Ovary (tissue), 10 donors: ENCODE measurements around the gene RSRC1. TPM values are rescaled to one million over a fixed set of nuclear protein-coding genes. Genes with fewer than 3 reads are reported as not detected.
"Not testable (repeated sequence)": the region's sequence is repeated elsewhere in the genome, so short reads cannot be mapped to it uniquely, and the experiment has no call there.

ENCODE experiments used
- DNase-seq, 5 donors: peaks; one replicate each; pipeline ENCODE4 v3.0.0-alpha.2; 2019 to 2020
- H3K27ac ChIP-seq, 2 donors: fragments of 200-600 bp; one replicate each; pipeline versions ENCODE4 v1.5.1 to v1.8.0; 2019 to 2022
- H3K27me3 ChIP-seq: fragments of 200-600 bp; one replicate; pipeline ENCODE4 v1.8.0; 2022
- H3K36me3 ChIP-seq: fragments of 200-600 bp; sonication (generic); one replicate; pipeline ENCODE4 v1.5.1; 2019
- H3K4me1 ChIP-seq: one replicate; pipeline ENCODE4 v1.8.1; 2013; ENCODE audit warnings: mild to moderate bottlenecking, moderate library complexity; ENCODE audit not compliant: insufficient read depth
- H3K4me3 ChIP-seq: fragments of 200-600 bp; sonication (generic); one replicate; pipeline ENCODE4 v1.5.1; 2017
- H3K9me3 ChIP-seq, 2 donors: fragments of 200-600 bp in 1 of 2; sonication (generic) in 1 of 2; one replicate each; pipeline versions ENCODE4 v1.5.1 to v1.8.1; 2013 to 2019; ENCODE audit warnings: mild to moderate bottlenecking in 1 of 2, moderate library complexity in 1 of 2
- CTCF ChIP-seq, 3 donors: fragments of 450-650 bp in 2 of 3; fragments of 200-600 bp in 1 of 3; IDR thresholded peaks; one replicate each; pipeline versions ENCODE4 v1.5.1 to v1.8.0; 2016 to 2022; ENCODE audit warnings: antibody characterized with exemption in 3 of 3, mild to moderate bottlenecking in 1 of 3
- EP300 ChIP-seq: sonication (generic); formaldehyde crosslinking; IDR thresholded peaks from one replicate; pipeline ENCODE4 v1.6.1; 2017; ENCODE audit warnings: antibody characterized with exemption
- POLR2A ChIP-seq: fragments of 450-650 bp; IDR thresholded peaks from one replicate; pipeline ENCODE4 v1.6.1; 2017; ENCODE audit warnings: antibody characterized with exemption, mild to moderate bottlenecking, moderate library complexity
- WGBS, 3 donors: extraction: QIAGEN DNeasy Blood & Tissue Kit in 1 of 3; methylation state at CpG; one replicate each; pipeline versions ENCODE4 v1.1.5 to v1.1.7; 2013 to 2017; 5-methylcytosine and 5-hydroxymethylcytosine counted together
- intact Hi-C, 4 donors: fragments of 100-400 bp; cut with DNase I; formaldehyde crosslinking; loops; one replicate each; pipeline versions ENCODE4 v1.11.0 to v1.15.1; 2022 to 2023
- long read RNA-seq, 3 donors: library from polyadenylated mRNA in 2 of 3; unstranded in 2 of 3; transcript quantifications; one replicate each; pipeline ENCODE4 v2.0.0 and lab custom pipeline, GENCODE V29; 2021 to 2026
- polyA plus RNA-seq, 2 donors: library from polyadenylated mRNA; stranded (reverse); fragments of 200-250 nt in 1 of 2; fragments of 350-450 nt in 1 of 2; fragmentation: Illumina TruSeq in 1 of 2; extraction: RNeasy Lipid Tissue Mini Kit (QIAGEN cat#74804) in 1 of 2; gene quantifications; one replicate each; pipeline ENCODE4 v1.2.3, GENCODE V29; 2013 to 2014
- total RNA-seq, 7 donors: library from RNA; depleted of rRNA in 2 of 7; stranded (reverse); fragments of >200 nt in 2 of 7; fragmentation: NEBNext Ultra II Directional in 3 of 7; extraction: Animal tissue kit (Norgen Biotek cat#: 25700) in 3 of 7; gene quantifications; one replicate each; pipeline versions ENCODE4 v1.1.0 to v1.2.4, GENCODE V29; 2016 to 2023
- donor health status: DM: no; HTN: no; CAD: no; lungs with moderate emphysema.
- donor health status: DM: no; HTN: no; CAD: no.
- donor health status: Bipolar disorder and iron deficiency.
- donor health status: DM: yes; HTN: yes; CAD: no.
- donor health status: DM: no; HTN: no; CAD: no.
- donor health status: DM: yes; HTN: yes; CAD: no.

RSRC1 gene
- 10 to 100 TPM; 30.2 to 45.1 (median 34.8) TPM for total RNA-seq
- polyA plus RNA-seq: 10 to 100 TPM; 13.4 to 23.8 TPM
- long read RNA-seq, donor 1, transcript RSRC1-201 (10 exons, 1,727 nt): major isoform, 5 of 12 reads
- long read RNA-seq, donor 1, partial matches to known transcripts: 3 of 12 reads
- long read RNA-seq, donor 1, other reads (novel, unspliced or antisense): 2 of 12 reads
- long read RNA-seq, donor 2, partial matches to known transcripts: 0 of 7 reads
- long read RNA-seq, donor 2, other reads (novel, unspliced or antisense): 0 of 7 reads
- long read RNA-seq, donor 3, partial matches to known transcripts: 0 of 7 reads
- long read RNA-seq, donor 3, other reads (novel, unspliced or antisense): 1 of 7 reads

- peak; percentile 73 to 85 (median 79) for DNase-seq
- H3K9me3 ChIP-seq: peaks cover 0 to 4% of the 10 kb centered on the region in 2 donors
- H3K27ac ChIP-seq: peak within 1 kb of the TSS in 1 of 2 donors; percentile 24
- H3K4me1 ChIP-seq: peaks cover 6% of the 10 kb centered on the region
- no peaks in the 10 kb centered on the region for H3K27me3 ChIP-seq
- H3K36me3 ChIP-seq: no peaks in the 10 kb centered on the region
- intact Hi-C loops: no loop called here
- TF ChIP-seq CTCF (IDR thresholded peaks at IDR 0.05): peak in 1 of 3 donors; percentile 5
- no peak for TF ChIP-seq POLR2A
- WGBS, 3 donors: 0% methylated on average over 51 to 57 of the region's 57 CpGs
- H3K4me3 ChIP-seq: peak within 1 kb of the TSS; percentile 92
Measured at GRCh38 chr3:158109804-158110657, at the start of gene RSRC1. Gene RSRC1 (plus strand): TSS chr3:158110089. CDS start chr3:158122105, 12,016 bp downstream.

- H3K36me3 ChIP-seq, H3K4me3 ChIP-seq, H3K27ac ChIP-seq, H3K4me1 ChIP-seq, DNase-seq, intact Hi-C loops, H3K27me3 ChIP-seq, H3K9me3 ChIP-seq: not testable (repeated sequence)
- WGBS, 3 donors: 90 to 92% (median 90%) methylated on average over 2 of the region's 2 CpGs
Measured at GRCh38 chr3:158065574-158065973, 44.3 kb upstream of the RSRC1 start.

GRCh38 chr3:158072790-158073189 lies 37.1 kb upstream of the RSRC1 start:
- Histone ChIP-seq H3K4me3 (no peak overlapping the region), H3K36me3 (no peaks in the 10 kb centered on the region), H3K9me3 (no peaks in the 10 kb centered on the region), H3K4me1 (no peaks in the 10 kb centered on the region), H3K27me3 (no peaks in the 10 kb centered on the region), H3K27ac (no peak overlapping the region)
- no peak for DNase-seq
- intact Hi-C loops: no loop called here
- TF ChIP-seq EP300: no peak
- no peak for TF ChIP-seq CTCF (IDR thresholded peaks at IDR 0.05)
- no peak for TF ChIP-seq POLR2A

- H3K36me3 ChIP-seq: no peaks in the 10 kb centered on the region
- H3K27me3 ChIP-seq: no peaks in the 10 kb centered on the region
- no peak overlapping the region for H3K4me3 ChIP-seq
- H3K4me1 ChIP-seq: no peaks in the 10 kb centered on the region
- TF ChIP-seq POLR2A (no peak), CTCF (IDR thresholded peaks at IDR 0.05) (no peak)
- 71 to 87% (median 73%) methylated on average over 1 of the region's 1 CpG for WGBS, 3 donors
- H3K9me3 ChIP-seq: no peaks in the 10 kb centered on the region
- no peak overlapping the region for H3K27ac ChIP-seq
- intact Hi-C loops: no loop called here
- no peak for DNase-seq
Measured at GRCh38 chr3:158074591-158074990, 35.3 kb upstream of the RSRC1 start.

GRCh38 chr3:158079599-158079998 lies 30.3 kb upstream of the RSRC1 start:
- H3K27ac ChIP-seq: no peak overlapping the region
- DNase-seq: no peak
- intact Hi-C loops: no loop called here
- H3K9me3 ChIP-seq: no peaks in the 10 kb centered on the region
- no peaks in the 10 kb centered on the region for H3K36me3 ChIP-seq
- H3K4me1 ChIP-seq: no peaks in the 10 kb centered on the region
- no peak for TF ChIP-seq POLR2A
- TF ChIP-seq EP300: no peak
- no peak for TF ChIP-seq CTCF (IDR thresholded peaks at IDR 0.05)
- 76 to 91% (median 79%) methylated on average over 1 of the region's 1 CpG for WGBS, 3 donors
- no peaks in the 10 kb centered on the region for H3K27me3 ChIP-seq
- H3K4me3 ChIP-seq: no peak overlapping the region
